Measurements from ENCODE around the gene SAMD10. TPM values are rescaled to one million over a fixed set of nuclear protein-coding genes. Genes with fewer than 3 reads are reported as not detected.
A peak's percentile ranks its signal among the peaks of the same experiment; 100 is the strongest.

Gene SAMD10
- total and polyA plus RNA-seq, 10 of the 15 experiments (the other 5 are each of a cell fraction or from before 2014, with no cell fraction given), result 1.3 to 51.4 (median 17.9) TPM

DNA sequence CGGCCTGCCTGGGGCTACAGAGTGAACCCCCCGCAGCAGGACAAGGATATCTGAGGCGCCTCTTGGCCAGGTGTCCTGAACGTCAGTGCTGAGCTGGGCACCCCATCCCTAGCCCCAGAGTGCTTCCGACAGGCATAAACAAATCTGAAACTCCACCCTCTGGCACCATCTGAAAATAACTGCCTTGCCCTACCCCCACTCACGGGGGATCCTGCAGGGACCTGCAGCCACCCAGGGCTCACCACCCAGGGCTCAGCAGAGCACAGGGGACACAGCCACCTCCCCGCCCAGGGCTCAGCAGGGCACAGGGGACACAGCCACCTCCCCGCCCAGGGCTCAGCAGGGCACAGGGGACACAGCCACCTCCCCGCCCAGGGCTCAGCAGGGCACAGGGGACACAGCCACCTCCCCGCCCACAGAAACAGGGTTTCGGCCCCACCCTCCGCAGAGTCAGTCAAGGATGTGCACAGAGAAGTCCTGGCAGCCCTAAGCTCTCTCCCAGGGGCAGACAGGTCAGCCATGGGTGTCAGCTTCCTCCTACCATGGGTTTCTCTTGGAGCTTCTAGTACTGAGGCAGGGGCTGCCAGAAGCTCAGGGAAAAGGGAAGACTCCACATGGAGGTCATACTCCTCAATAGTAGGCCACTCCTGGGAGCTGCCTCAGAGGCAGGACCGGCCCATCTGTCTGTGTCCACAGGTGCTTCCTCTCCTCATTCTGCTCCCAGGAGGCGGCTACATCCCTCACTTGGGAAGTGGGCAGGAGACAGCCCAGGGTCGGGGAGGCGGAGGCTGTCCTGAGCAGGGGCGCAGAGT lies 27.8 kb downstream of the SAMD10 start:
- ChIA-PET POLR2A (interaction anchor here (0.5 kb wide), 1 partner anchor 298 kb away, joined by 3 read pairs; the partner anchor contains the start of gene STMN3), RAD21 (ENCODE audit: unreplicated experiment) (no interaction called here), SMC1A (ENCODE audit: uncharacterized antibody, unreplicated experiment) (no interaction called here), CTCF (no interaction called here)
- TF ChIP-seq SREBF2 (IDR thresholded peaks at IDR 0.05; ENCODE audit: low read length) (no peak), NFXL1 (IDR thresholded peaks at IDR 0.05; ENCODE audit: borderline replicate concordance) (no peak), CBX5 (IDR thresholded peaks at IDR 0.05; ENCODE audit: low read depth) (no peak), ZNF217 (IDR thresholded peaks at IDR 0.05) (no peak), RBBP5 (conservative IDR thresholded peaks at IDR 0.05) (no peak)
- Histone ChIP-seq H3K9ac (ENCODE audit: control insufficient read depth, insufficient read depth, low read length) (no peak overlapping the region), H3K9me3 (replicated peaks; ENCODE audit: control insufficient read depth, insufficient read depth, low read length) (no peaks in the 10 kb centered on the region), H3K27me3 (replicated peaks in 1 of 2; ENCODE audit: control insufficient read depth in 2 of 2, insufficient read depth in 2 of 2, low read length in 1 of 2) (no peaks in the 10 kb centered on the region), H3K79me2 (ENCODE audit: control insufficient read depth, insufficient read depth, low read length) (peaks cover 55% of the 10 kb centered on the region), H3K27ac (ENCODE audit: control insufficient read depth, insufficient read depth) (no peak overlapping the region), H2AFZ (ENCODE audit: control insufficient read depth, low read depth, low read length) (no peak overlapping the region), H4K20me1 (ENCODE audit: control insufficient read depth, insufficient read depth) (peaks cover 7% of the 10 kb centered on the region), H3K4me3 (no peak overlapping the region), H3K36me3 (ENCODE audit: control insufficient read depth in 2 of 2, insufficient read depth in 2 of 2, low read length in 1 of 2) (no peaks in the 10 kb centered on the region; a peak in 2 of 4 replicates), H3K4me2 (ENCODE audit: control insufficient read depth, insufficient read depth) (peak overlapping the region; percentile 44), H3K4me1 (ENCODE audit: control insufficient read depth, insufficient read depth, low read length) (peaks cover 28% of the 10 kb centered on the region)
- WGBS (ENCODE audit: insufficient coverage, insufficient replicate concordance, low lambda C conversion rate, missing lambda C conversion rate), result 32% methylated on average over 17 of the region's 17 CpGs
- intact Hi-C loops (cut with micrococcal nuclease; ENCODE audit: unreplicated experiment), result no loop called here
- ATAC-seq (peak; percentile 4; the same call in 1 of the 3 replicates), DNase-seq (ENCODE audit: low read depth, low spot score) (no peak), FAIRE-seq (no peak)
- no TSS peak for BruUV-seq (replicated peaks)
- in situ Hi-C loops (cut with MboI), result no loop called here

DNA sequence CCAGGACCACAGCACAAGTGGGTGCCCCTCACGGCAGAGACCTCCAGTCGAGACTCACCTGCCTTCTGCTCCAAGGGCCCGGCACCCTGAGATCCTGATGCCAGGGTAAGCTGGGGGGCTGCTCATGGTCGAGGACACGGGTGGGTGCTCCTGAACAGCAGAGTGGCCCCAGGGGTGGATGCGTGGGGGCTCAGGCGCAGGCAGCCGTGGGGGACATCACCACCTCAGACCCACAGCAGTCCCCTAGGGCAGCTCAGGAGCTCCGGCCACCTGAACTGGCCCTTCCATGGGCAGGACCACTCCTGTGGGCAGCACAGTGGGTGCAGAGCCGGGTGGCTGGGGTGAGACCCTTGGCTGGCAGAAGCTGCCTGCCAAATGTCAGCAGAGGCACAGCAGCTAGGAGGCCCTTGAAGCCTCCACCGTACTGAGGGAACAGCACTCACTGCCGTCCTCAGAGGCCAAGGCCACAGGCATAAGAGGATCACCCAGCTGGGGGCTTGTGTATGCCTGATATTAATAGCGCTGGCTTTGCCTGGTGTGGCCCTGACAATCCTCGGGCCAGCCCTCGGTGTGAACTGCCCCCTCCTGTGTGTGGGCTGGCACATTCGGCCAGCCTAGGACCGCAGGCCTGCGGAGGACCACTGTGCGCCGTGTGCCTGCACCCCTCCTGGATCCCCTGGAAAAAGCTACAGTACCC lies 28.6 kb downstream of the SAMD10 start:
- no peak for DNase-seq (ENCODE audit: low read depth, low spot score)
- Histone ChIP-seq H4K20me1 (ENCODE audit: control insufficient read depth, insufficient read depth) (peaks cover 7% of the 10 kb centered on the region), H3K27ac (ENCODE audit: control insufficient read depth, insufficient read depth) (no peak overlapping the region), H3K79me2 (ENCODE audit: control insufficient read depth, insufficient read depth, low read length) (peaks cover 52% of the 10 kb centered on the region), H3K9ac (ENCODE audit: control insufficient read depth, insufficient read depth, low read length) (no peak overlapping the region), H2AFZ (ENCODE audit: control insufficient read depth, low read depth, low read length) (no peak overlapping the region), H3K9me3 (replicated peaks; ENCODE audit: control insufficient read depth, insufficient read depth, low read length) (no peaks in the 10 kb centered on the region), H3K27me3 (replicated peaks in 1 of 2; ENCODE audit: control insufficient read depth in 2 of 2, insufficient read depth in 2 of 2, low read length in 1 of 2) (no peaks in the 10 kb centered on the region), H3K4me3 (no peak overlapping the region), H3K4me1 (ENCODE audit: control insufficient read depth, insufficient read depth, low read length) (peaks cover 28% of the 10 kb centered on the region), H3K4me2 (ENCODE audit: control insufficient read depth, insufficient read depth) (no peak overlapping the region), H3K36me3 (ENCODE audit: control insufficient read depth in 2 of 2, insufficient read depth in 2 of 2, low read length in 1 of 2) (no peaks in the 10 kb centered on the region; a peak in 2 of 4 replicates)
- intact Hi-C loops (cut with micrococcal nuclease; ENCODE audit: unreplicated experiment), result no loop called here
- 82% methylated on average over 20 of the region's 20 CpGs for WGBS (ENCODE audit: insufficient coverage, insufficient replicate concordance, low lambda C conversion rate, missing lambda C conversion rate)
- no TSS peak for BruUV-seq (replicated peaks)
- ChIA-PET CTCF (interaction anchor here (0.9 kb wide), 1 partner anchor 106 kb away, joined by 3 read pairs; no protein-coding TSS in a partner anchor), RAD21 (ENCODE audit: unreplicated experiment) (no interaction called here), SMC1A (ENCODE audit: uncharacterized antibody, unreplicated experiment) (interaction anchor here (0.6 kb wide), 1 partner anchor 225 kb away, joined by 3 read pairs; no protein-coding TSS in a partner anchor), POLR2A (no interaction called here)
- ATAC-seq, result no peak
- no peak for FAIRE-seq
- in situ Hi-C loops (cut with MboI), result no loop called here
- no peak for TF ChIP-seq WRNIP1 (IDR thresholded peaks at IDR 0.05; ENCODE audit: borderline replicate concordance, low read depth, low read length)
- no peak for TF ChIP-seq BHLHE40 (IDR thresholded peaks at IDR 0.05; ENCODE audit: borderline replicate concordance in 1 of 2, low read depth in 2 of 2, low read length in 1 of 2)
- TF ChIP-seq, protein P1, sequence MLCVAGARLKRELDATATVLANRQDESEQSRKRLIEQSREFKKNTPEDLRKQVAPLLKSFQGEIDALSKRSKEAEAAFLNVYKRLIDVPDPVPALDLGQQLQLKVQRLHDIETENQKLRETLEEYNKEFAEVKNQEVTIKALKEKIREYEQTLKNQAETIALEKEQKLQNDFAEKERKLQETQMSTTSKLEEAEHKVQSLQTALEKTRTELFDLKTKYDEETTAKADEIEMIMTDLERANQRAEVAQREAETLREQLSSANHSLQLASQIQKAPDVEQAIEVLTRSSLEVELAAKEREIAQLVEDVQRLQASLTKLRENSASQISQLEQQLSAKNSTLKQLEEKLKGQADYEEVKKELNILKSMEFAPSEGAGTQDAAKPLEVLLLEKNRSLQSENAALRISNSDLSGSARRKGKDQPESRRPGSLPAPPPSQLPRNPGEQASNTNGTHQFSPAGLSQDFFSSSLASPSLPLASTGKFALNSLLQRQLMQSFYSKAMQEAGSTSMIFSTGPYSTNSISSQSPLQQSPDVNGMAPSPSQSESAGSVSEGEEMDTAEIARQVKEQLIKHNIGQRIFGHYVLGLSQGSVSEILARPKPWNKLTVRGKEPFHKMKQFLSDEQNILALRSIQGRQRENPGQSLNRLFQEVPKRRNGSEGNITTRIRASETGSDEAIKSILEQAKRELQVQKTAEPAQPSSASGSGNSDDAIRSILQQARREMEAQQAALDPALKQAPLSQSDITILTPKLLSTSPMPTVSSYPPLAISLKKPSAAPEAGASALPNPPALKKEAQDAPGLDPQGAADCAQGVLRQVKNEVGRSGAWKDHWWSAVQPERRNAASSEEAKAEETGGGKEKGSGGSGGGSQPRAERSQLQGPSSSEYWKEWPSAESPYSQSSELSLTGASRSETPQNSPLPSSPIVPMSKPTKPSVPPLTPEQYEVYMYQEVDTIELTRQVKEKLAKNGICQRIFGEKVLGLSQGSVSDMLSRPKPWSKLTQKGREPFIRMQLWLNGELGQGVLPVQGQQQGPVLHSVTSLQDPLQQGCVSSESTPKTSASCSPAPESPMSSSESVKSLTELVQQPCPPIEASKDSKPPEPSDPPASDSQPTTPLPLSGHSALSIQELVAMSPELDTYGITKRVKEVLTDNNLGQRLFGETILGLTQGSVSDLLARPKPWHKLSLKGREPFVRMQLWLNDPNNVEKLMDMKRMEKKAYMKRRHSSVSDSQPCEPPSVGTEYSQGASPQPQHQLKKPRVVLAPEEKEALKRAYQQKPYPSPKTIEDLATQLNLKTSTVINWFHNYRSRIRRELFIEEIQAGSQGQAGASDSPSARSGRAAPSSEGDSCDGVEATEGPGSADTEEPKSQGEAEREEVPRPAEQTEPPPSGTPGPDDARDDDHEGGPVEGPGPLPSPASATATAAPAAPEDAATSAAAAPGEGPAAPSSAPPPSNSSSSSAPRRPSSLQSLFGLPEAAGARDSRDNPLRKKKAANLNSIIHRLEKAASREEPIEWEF (IDR thresholded peaks at IDR 0.05; ENCODE audit: insufficient replicate concordance, low read depth, low read length), result no peak
- TF ChIP-seq, protein P2, sequence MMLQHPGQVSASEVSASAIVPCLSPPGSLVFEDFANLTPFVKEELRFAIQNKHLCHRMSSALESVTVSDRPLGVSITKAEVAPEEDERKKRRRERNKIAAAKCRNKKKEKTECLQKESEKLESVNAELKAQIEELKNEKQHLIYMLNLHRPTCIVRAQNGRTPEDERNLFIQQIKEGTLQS (IDR thresholded peaks at IDR 0.05; ENCODE audit: borderline replicate concordance, extremely low read depth, low read depth, low read length), result no peak

Data from GM12878 (cell line).